ENCODE results near the gene ACTRT2. TPM values are rescaled to one million over a fixed set of nuclear protein-coding genes. Genes with fewer than 3 reads are reported as not detected.

Gene ACTRT2
- total and polyA plus RNA-seq, 2 of the 8 experiments (the other 6 are each of a cell fraction or from before 2014, with no cell fraction given): not detected

- FAIRE-seq (no peak), DNase-seq (ENCODE audit: low read depth in 1 of 2, low spot score in 2 of 2) (no peak)
- Histone ChIP-seq H2BK120ac (replicated peaks; ENCODE audit: low read depth, low read length) (no peak overlapping the region), H3K4me1 (replicated peaks in 1 of 4; ENCODE audit: control insufficient read depth in 3 of 4, insufficient read depth in 4 of 4, low read length in 3 of 4) (no peaks in the 10 kb centered on the region), H3K9me3 (ENCODE audit: insufficient read depth in 2 of 2, low read depth in 1 of 2, low read length in 1 of 2) (peaks cover 88 to 98% of the 10 kb centered on the region in 2 experiments), H4K5ac (ENCODE audit: insufficient read length, low read depth, low read length) (no peak overlapping the region), H4K20me1 (replicated peaks in 1 of 2; ENCODE audit: control insufficient read depth in 1 of 2, insufficient read depth in 2 of 2, low read length in 2 of 2) (peaks cover 0 to 4% of the 10 kb centered on the region in 2 experiments), H3K36me3 (ENCODE audit: control insufficient read depth in 2 of 4, insufficient read depth in 4 of 4, low read length in 3 of 4) (no peaks in the 10 kb centered on the region), H3K9ac (replicated peaks in 1 of 4; ENCODE audit: extremely low read depth in 1 of 4, low read depth in 3 of 4, low read length in 3 of 4) (no peak overlapping the region), H3K4me3 (ENCODE audit: extremely low read depth in 1 of 4, insufficient read depth in 2 of 4, low read depth in 3 of 4, low read length in 4 of 4) (no peak overlapping the region), H2AK5ac (ENCODE audit: low read depth, low read length) (no peak overlapping the region), H3K23ac (ENCODE audit: insufficient read length) (no peak overlapping the region), H3K4ac (replicated peaks; ENCODE audit: insufficient read length, low read depth, low read length) (no peak overlapping the region), H3K27ac (ENCODE audit: low read depth, low read length) (no peak overlapping the region), H3K79me1 (ENCODE audit: low read depth, low read length) (no peaks in the 10 kb centered on the region), H3K14ac (ENCODE audit: insufficient read length) (no peak overlapping the region), H4K91ac (replicated peaks; ENCODE audit: insufficient read length, low read length) (no peak overlapping the region), H3K79me2 (ENCODE audit: control insufficient read depth in 1 of 2, insufficient read depth in 2 of 2, low read length in 2 of 2) (no peaks in the 10 kb centered on the region), H3K18ac (ENCODE audit: extremely low read depth, low read length) (no peak overlapping the region), H3K56ac (replicated peaks; ENCODE audit: insufficient read length, low read depth, low read length) (no peak overlapping the region), H3K4me2 (ENCODE audit: insufficient read depth in 1 of 2, low read depth in 2 of 2, low read length in 2 of 2) (no peak overlapping the region), H4K8ac (ENCODE audit: extremely low read depth, insufficient read depth, low read length) (no peak overlapping the region), H2BK12ac (ENCODE audit: low read depth, low read length) (no peak overlapping the region), H2BK5ac (ENCODE audit: low read depth, low read length) (no peak overlapping the region), H3K27me3 (replicated peaks in 1 of 4; ENCODE audit: control insufficient read depth in 3 of 4, extremely low read depth in 1 of 4, insufficient read depth in 3 of 4, low read length in 3 of 4) (no peaks in the 10 kb centered on the region), H2AFZ (ENCODE audit: low read length) (no peak overlapping the region), H2BK15ac (ENCODE audit: low read length) (no peak overlapping the region), H2BK20ac (ENCODE audit: low read length) (no peak overlapping the region), H3K23me2 (ENCODE audit: low read depth, low read length) (peaks cover 11% of the 10 kb centered on the region; the same call in 1 of the 2 replicates)
- ChIA-PET CTCF (ENCODE audit: partially characterized antibody) (no interaction called here), POLR2A (ENCODE audit: partially characterized antibody) (no interaction called here)
- 75% methylated on average over 10 of the region's 10 CpGs; no CpG with 5 or more reads in 1 of the 2 experiments for WGBS, 2 experiments (ENCODE audit: extremely low coverage in 1 of 2, insufficient coverage in 1 of 2, insufficient read length in 1 of 2, insufficient replicate concordance in 2 of 2, low coverage in 1 of 2, low lambda C conversion rate in 2 of 2, missing lambda C conversion rate in 1 of 2)
- TF ChIP-seq SIX5 (IDR thresholded peaks at IDR 0.05; ENCODE audit: low read depth, low read length) (no peak), KDM1A (IDR thresholded peaks at IDR 0.05; ENCODE audit: borderline replicate concordance, low read length) (no peak), YY1 (IDR thresholded peaks at IDR 0.05; ENCODE audit: low read depth, low read length) (no peak), EZH2 (IDR thresholded peaks at IDR 0.05; ENCODE audit: low read depth, low read length, severe bottlenecking) (no peak), MAFK (IDR thresholded peaks at IDR 0.05; ENCODE audit: low read depth, low read length) (no peak), CEBPB (IDR thresholded peaks at IDR 0.05; ENCODE audit: low read depth, low read length) (no peak), TCF12 (IDR thresholded peaks at IDR 0.05; ENCODE audit: low read depth, low read length) (no peak), JUN (IDR thresholded peaks at IDR 0.05; ENCODE audit: low read depth, low read length) (no peak), SIN3A (conservative IDR thresholded peaks at IDR 0.05 in 1 of 2, IDR thresholded peaks at IDR 0.05 in 1 of 2; ENCODE audit: low read depth in 1 of 2, low read length in 2 of 2) (no peak), CBX5 (IDR thresholded peaks at IDR 0.05; ENCODE audit: low read depth, low read length) (no peak), CTBP2 (IDR thresholded peaks at IDR 0.05; ENCODE audit: borderline replicate concordance, insufficient read depth, insufficient read length, low read length) (no peak), CTCF (IDR thresholded peaks at IDR 0.05; ENCODE audit: control extremely low read depth in 1 of 3, insufficient read depth in 1 of 3, low read depth in 1 of 3, low read length in 3 of 3) (no peak)
These were observed 33.0 kb upstream of the ACTRT2 start for GRCh38 chr1:2988256-2988655.

Data from H1 (cell line).